Measurements from ENCODE around the gene LPP. TPM values are rescaled to one million over a fixed set of nuclear protein-coding genes. Genes with fewer than 3 reads are reported as not detected.

LPP gene
- total RNA-seq, 1 donor from 2014 or later = 560 TPM

GRCh38 chr3:188272481-188273372, 118.8 kb downstream of the LPP start:
- DNase-seq (ENCODE audit: low spot score) = no peak

GRCh38 chr3:188274249-188274915, 120.4 kb downstream of the LPP start:
- DNase-seq (ENCODE audit: low spot score) = no peak

GRCh38 chr3:188276375-188276774, 122.4 kb downstream of the LPP start:
- no peak for DNase-seq (ENCODE audit: low spot score)

DNA sequence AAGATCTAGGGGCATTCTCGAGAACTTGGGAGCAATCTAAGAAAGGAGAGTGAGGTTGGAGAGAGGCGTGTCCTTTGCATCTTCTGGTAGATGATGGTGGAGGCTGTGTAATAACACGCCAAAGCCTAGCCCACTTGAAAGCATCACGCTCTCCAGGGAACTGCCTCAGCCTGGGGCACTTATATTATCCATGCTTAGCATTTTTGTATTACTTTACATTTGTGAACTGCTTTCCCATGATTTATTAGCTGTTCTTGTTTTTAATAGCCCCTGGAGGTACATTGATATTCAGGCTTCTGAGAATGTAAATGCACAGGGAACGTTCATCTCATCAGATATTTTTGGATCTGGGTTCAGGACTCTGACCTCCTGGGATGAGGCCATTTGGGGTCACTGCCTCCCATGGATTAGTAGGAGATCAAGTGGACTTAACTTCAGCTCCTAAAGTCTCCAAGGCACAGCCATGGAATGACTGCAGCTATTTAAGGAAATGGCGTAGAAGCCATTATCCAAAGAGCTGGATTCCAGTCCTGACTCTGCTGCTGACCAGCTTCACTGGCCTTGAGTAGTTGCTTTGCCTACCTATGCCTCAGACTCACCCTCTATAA, 124.9 kb downstream of the LPP start:
- no peak for DNase-seq (ENCODE audit: low spot score)

DNA sequence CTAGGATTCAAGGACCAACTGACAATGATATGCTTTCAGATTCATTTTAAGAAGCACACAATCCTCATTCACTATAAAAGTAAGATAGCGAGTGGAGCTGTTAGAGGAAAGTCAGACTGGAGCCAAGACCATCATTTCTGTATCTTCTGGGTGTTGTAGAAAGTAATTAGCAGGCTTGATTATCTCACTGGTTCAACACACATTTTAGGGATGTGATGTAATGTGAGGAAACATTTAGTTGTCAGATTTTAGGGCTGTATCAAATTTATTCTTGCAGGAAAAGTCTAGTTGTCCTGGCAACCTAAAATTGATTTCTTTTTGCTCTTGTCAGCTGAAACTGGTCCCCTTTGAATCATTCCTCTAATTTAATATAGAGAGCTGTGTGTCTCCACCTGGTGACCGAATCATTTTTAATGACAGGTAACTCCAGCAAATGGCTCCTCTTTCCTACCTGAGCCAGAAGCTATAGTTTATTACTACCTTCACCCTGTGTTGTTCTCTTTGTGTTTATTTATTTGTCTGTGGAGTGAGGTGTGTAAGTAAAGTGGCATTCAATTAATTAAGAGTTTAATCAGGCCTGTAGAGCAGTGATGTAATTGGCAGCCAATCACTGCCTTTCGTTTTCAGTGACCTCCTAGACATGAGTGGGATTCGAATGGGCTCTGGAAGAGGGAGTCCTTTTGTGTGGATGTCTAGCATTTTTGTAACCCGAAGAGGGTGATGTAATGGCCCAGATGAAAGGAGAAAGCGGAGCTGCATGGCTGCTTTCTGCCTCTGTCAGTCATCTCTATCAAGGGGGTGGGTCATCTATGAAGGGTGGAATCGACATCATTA, 125.8 kb downstream of the LPP start:
- DNase-seq (ENCODE audit: low spot score) = no peak

DNA sequence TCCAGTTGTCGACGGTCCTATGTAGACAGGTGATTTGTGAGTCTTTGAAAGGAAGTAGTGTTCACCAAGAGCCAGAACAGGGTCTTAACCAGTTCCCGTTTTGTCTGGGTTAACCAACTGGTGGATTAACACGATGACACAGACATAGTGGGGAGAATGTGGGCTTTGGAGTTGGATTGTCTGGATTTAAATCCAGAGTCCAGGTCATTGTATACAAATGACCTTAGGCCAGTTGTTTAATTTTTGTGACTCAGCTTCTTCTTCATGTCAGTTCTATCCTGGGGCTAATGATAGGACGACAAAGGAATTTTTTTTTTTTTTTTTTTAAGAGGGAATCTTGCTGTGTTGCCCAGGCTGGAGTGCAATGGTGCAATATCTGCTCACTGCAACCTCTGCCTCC, 126.7 kb downstream of the LPP start:
- DNase-seq (ENCODE audit: low spot score) = no peak

GRCh38 chr3:188282871-188283270, 128.9 kb downstream of the LPP start:
- no peak for DNase-seq (ENCODE audit: low spot score)

DNA sequence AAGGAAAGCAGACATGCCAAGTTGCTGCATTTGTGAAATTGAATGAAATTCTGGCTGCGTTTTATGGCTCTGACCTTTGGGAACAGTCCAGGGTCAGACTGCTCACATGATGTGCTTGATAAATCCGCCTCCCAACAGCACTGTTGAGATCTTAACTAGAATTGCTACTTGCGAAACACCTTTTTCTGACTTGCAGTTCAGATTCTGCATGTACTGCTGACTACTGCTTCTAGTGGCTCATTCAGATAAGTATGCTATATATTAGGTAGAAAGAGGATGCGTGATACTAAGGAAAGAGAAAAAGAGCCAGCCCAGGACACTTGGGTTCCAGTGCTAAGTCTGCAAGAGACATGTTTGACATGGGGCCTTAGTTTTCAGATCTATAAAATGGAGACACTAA, 129.4 kb downstream of the LPP start:
- DNase-seq (ENCODE audit: low spot score) = peak; percentile 54

- DNase-seq (ENCODE audit: low spot score) = no peak
Observed at GRCh38 chr3:188284455-188285212, 130.7 kb downstream of the LPP start.

DNA sequence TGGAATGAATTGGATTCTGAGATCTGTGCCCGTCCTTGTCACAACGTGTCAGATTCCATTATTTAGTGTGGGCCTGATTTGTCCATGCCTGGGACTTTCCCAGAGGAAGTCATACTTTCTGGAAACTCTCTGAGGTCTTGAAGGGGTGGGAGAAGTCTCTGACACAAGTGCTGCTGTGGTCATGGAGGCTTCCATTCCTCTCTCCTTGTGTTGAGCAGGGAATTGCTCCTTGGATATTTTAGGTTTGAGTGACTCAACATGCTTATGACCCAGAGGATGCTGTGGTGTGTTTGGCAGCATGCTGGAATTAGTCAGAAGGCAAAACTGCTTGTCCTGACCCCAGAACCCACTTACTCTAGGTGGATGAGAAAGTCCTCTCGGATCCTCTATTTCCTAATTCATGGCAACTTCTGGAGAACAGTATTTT, 132.1 kb downstream of the LPP start:
- DNase-seq (ENCODE audit: low spot score) = no peak

DNA sequence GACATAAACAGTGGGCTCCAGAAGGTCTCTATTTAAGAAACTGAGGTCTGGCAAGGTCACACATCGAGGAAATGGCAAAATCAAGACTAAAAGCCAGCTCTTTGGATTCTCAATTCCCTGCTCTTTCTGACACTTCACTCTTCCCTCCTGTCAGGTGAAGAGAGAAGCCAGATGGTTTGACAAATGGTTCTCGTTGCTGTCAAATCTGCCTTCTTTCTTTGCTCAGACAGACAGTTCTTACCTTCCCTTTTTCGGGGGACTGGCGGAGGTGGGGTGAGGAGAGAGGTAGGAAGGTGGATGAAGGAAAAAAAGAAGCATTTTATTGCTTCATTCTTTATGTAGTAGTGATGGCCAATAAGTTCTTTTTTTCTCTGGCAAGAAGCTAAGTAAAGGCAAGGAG, 133.4 kb downstream of the LPP start:
- no peak for DNase-seq (ENCODE audit: low spot score)

GRCh38 chr3:188287762-188288505, 134.0 kb downstream of the LPP start:
- no peak for DNase-seq (ENCODE audit: low spot score)

DNA sequence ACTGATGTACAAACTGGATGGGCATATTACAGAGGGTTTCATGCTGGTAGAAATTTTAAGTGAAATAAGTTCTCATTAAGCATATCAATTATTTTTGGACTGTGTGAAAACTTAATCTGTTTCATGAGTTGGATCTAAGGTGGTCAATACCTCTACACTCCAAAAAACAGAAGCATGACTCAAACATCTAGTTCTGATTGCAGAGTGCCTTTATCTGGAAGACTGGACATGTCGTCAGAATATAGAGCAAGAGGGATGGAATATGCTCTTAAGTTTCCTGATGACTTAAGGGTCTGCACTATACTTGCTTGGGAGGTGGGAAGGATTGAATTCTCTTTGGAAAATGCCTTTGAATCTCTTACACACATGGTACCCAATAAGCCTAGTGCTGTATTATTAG, 138.3 kb downstream of the LPP start:
- no peak for DNase-seq (ENCODE audit: low spot score)

- no peak for DNase-seq (ENCODE audit: low spot score)
Observed at GRCh38 chr3:188292827-188293226, 138.9 kb downstream of the LPP start.

DNA sequence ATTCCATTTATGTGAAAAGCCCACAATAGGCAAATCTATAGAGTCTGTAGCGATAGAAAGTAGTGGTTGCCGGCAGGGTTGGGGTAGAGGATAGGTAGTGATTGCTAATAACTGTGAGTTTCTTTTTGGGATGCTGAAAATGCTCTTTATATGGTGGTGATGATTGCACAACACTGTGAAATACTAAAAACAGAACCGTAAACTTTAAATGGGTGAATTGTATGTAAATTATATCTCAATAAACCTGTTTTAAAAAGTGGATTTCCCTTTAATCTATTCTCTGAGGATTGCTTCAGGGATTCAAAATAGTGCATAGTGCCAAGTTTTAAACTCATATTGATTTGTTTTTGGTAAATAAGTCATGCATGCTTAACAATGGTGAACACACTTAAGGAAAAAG, 140.2 kb downstream of the LPP start:
- no peak for DNase-seq (ENCODE audit: low spot score)

DNA sequence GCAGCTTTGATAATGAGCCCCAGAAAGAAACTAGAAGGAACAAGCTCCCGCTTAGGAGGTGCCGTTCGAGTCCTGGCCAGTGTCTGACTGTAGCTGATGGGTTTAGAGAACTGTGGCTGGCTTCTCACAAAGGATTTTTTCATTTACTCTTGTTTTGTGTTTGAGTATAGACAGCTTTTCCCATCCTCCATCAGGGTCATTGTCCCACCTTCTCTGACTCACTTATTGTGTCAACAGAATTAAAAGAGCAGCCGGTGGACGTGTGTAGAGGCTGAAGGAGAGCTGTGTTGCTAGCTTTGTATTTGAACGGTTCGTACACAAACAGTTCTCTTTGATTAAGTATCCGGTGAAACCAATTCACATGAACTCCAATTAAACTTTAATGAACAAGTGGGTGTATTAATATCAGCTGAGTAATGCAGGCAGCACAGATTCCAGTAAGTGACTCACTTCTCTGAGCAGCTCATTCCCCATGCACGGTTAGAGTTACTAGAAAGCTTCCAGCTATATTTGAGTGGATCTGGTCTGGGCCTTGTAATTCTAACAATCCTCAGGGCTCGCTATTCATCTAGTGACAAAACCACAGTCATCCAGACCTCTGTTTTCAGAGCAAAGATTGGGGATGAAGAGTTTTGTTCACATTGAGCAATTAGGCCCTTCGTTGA, 141.0 kb downstream of the LPP start:
- no peak for DNase-seq (ENCODE audit: low spot score)

- DNase-seq (ENCODE audit: low spot score) = no peak
Observed at GRCh38 chr3:188295876-188296275, 141.9 kb downstream of the LPP start.

GRCh38 chr3:188296761-188297612, 143.0 kb downstream of the LPP start:
- DNase-seq (ENCODE audit: low spot score) = no peak

GRCh38 chr3:188298585-188298984, 144.6 kb downstream of the LPP start:
- DNase-seq (ENCODE audit: low spot score) = no peak

Measured in ureter (tissue), 1 donor.